Osteocyte (in vitro differentiated cells): ENCODE data around the gene TMEM61. TPM values are rescaled to one million over a fixed set of nuclear protein-coding genes. Genes with fewer than 3 reads are reported as not detected.

ENCODE experiments used
- DNase-seq: peaks from one replicate; pipeline ENCODE4 v3.0.0; 2021; ENCODE audit warnings: mixed read lengths; ENCODE audit not compliant: unreplicated experiment; ENCODE audit errors: extremely low spot score
- H3K27ac Mint-ChIP-seq: one replicate; pipeline ENCODE4 v1.8.0; 2021; ENCODE audit warnings: mild to moderate bottlenecking, mixed read lengths; ENCODE audit not compliant: unreplicated experiment
- H3K27me3 Mint-ChIP-seq: one replicate; pipeline ENCODE4 v1.8.0; 2021; ENCODE audit warnings: mixed read lengths; ENCODE audit not compliant: unreplicated experiment
- H3K36me3 Mint-ChIP-seq: one replicate; pipeline ENCODE4 v1.8.0; 2021; ENCODE audit warnings: mixed read lengths; ENCODE audit not compliant: unreplicated experiment
- H3K4me1 Mint-ChIP-seq: one replicate; pipeline ENCODE4 v1.8.0; 2021; ENCODE audit warnings: mixed read lengths; ENCODE audit not compliant: unreplicated experiment
- H3K4me3 Mint-ChIP-seq: one replicate; pipeline ENCODE4 v1.8.0; 2021; ENCODE audit warnings: mild to moderate bottlenecking, moderate library complexity, mixed read lengths; ENCODE audit not compliant: unreplicated experiment
- H3K9me3 Mint-ChIP-seq: one replicate; pipeline ENCODE4 v1.8.0; 2021; ENCODE audit warnings: mixed read lengths; ENCODE audit not compliant: unreplicated experiment
- CTCF ChIP-seq: fragments of 200-600 bp; sonication (generic); IDR thresholded peaks from 2 replicates; pipeline ENCODE4 v1.5.0; 2021; ENCODE audit warnings: antibody characterized with exemption, mild to moderate bottlenecking, moderate library complexity
- total RNA-seq: library from RNA; stranded (reverse); gene quantifications from 2 replicates; pipeline ENCODE4 v1.2.1, GENCODE V29; 2021

TMEM61 gene
- total RNA-seq, 1 donor from 2014 or later = not detected

- no peak for DNase-seq
- Mint-ChIP-seq H3K9me3 (no peaks in the 10 kb centered on the region), H3K4me1 (peaks cover 12% of the 10 kb centered on the region), H3K36me3 (no peaks in the 10 kb centered on the region), H3K27ac (no peak overlapping the region), H3K4me3 (no peak overlapping the region), H3K27me3 (no peaks in the 10 kb centered on the region)
- no peak for TF ChIP-seq CTCF
Measured at GRCh38 chr1:54945393-54945936, 35.0 kb upstream of the TMEM61 start.

- Mint-ChIP-seq H3K4me3 (no peak overlapping the region), H3K27me3 (no peaks in the 10 kb centered on the region), H3K9me3 (no peaks in the 10 kb centered on the region), H3K4me1 (peaks cover 23% of the 10 kb centered on the region), H3K27ac (no peak overlapping the region), H3K36me3 (no peaks in the 10 kb centered on the region)
- DNase-seq = peak; percentile 53
- no peak for TF ChIP-seq CTCF
Measured at GRCh38 chr1:54947540-54947939, 32.9 kb upstream of the TMEM61 start.

GRCh38 chr1:54949053-54949452 lies 31.4 kb upstream of the TMEM61 start:
- Mint-ChIP-seq H3K4me3 (no peak overlapping the region), H3K9me3 (no peaks in the 10 kb centered on the region), H3K36me3 (no peaks in the 10 kb centered on the region), H3K27me3 (no peaks in the 10 kb centered on the region), H3K27ac (no peak overlapping the region), H3K4me1 (peaks cover 28% of the 10 kb centered on the region)
- DNase-seq = peak; percentile 46
- no peak for TF ChIP-seq CTCF

- H3K4me3 Mint-ChIP-seq = no peak overlapping the region
- peaks cover 32% of the 10 kb centered on the region for H3K4me1 Mint-ChIP-seq
- no peak for TF ChIP-seq CTCF
- H3K9me3 Mint-ChIP-seq = no peaks in the 10 kb centered on the region
- no peaks in the 10 kb centered on the region for H3K27me3 Mint-ChIP-seq
- no peaks in the 10 kb centered on the region for H3K36me3 Mint-ChIP-seq
- peak overlapping the region; percentile 84 for H3K27ac Mint-ChIP-seq
- DNase-seq = no peak
Measured at GRCh38 chr1:54950006-54950368, 30.4 kb upstream of the TMEM61 start.

GRCh38 chr1:54950369-54951163 lies 29.9 kb upstream of the TMEM61 start:
- TF ChIP-seq CTCF = peak; percentile 84
- peak; percentile 91 for DNase-seq

More at GRCh38 chr1:54950369-54951163, 29.9 kb upstream of the TMEM61 start:
- H3K27ac Mint-ChIP-seq = peak overlapping the region; percentile 84
- peaks cover 33% of the 10 kb centered on the region for H3K4me1 Mint-ChIP-seq
- H3K27me3 Mint-ChIP-seq = no peaks in the 10 kb centered on the region
- no peaks in the 10 kb centered on the region for H3K36me3 Mint-ChIP-seq
- no peak overlapping the region for H3K4me3 Mint-ChIP-seq
- no peaks in the 10 kb centered on the region for H3K9me3 Mint-ChIP-seq
